Measurements from ENCODE around the gene NOMO2.
"Not testable (repeated sequence)": the region's sequence is repeated elsewhere in the genome, so short reads cannot be mapped to it uniquely, and the experiment has no call there.

NOMO2 gene, protein sequence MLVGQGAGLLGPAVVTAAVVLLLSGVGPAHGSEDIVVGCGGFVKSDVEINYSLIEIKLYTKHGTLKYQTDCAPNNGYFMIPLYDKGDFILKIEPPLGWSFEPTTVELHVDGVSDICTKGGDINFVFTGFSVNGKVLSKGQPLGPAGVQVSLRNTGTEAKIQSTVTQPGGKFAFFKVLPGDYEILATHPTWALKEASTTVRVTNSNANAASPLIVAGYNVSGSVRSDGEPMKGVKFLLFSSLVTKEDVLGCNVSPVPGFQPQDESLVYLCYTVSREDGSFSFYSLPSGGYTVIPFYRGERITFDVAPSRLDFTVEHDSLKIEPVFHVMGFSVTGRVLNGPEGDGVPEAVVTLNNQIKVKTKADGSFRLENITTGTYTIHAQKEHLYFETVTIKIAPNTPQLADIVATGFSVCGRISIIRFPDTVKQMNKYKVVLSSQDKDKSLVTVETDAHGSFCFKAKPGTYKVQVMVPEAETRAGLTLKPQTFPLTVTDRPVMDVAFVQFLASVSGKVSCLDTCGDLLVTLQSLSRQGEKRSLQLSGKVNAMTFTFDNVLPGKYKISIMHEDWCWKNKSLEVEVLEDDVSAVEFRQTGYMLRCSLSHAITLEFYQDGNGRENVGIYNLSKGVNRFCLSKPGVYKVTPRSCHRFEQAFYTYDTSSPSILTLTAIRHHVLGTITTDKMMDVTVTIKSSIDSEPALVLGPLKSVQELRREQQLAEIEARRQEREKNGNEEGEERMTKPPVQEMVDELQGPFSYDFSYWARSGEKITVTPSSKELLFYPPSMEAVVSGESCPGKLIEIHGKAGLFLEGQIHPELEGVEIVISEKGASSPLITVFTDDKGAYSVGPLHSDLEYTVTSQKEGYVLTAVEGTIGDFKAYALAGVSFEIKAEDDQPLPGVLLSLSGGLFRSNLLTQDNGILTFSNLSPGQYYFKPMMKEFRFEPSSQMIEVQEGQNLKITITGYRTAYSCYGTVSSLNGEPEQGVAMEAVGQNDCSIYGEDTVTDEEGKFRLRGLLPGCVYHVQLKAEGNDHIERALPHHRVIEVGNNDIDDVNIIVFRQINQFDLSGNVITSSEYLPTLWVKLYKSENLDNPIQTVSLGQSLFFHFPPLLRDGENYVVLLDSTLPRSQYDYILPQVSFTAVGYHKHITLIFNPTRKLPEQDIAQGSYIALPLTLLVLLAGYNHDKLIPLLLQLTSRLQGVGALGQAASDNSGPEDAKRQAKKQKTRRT

DNA sequence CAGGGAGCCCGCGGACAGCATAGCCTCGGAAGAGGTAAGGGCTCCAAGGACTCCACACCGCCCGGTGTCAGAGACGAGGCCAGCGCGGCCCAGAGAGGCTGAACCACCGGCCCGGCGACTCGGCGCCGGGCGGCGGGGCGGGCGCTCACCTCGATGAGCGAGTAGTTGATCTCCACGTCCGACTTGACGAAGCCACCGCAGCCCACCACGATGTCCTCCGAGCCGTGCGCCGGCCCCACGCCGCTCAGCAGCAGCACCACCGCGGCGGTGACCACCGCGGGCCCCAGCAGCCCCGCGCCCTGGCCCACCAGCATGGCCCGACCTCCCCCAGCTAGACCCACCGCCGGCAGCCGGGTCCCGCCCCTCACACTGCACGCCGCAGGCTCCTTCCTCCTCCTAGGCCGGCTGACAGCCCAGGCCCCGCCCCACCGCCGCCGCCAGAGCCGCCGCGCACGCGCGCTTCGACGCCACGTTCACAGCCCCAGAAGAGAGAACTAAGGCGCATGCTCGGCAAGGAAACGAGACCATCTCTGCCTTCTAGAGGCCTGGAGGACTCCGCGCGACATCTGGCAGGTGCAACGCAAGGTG, at the start of gene NOMO2:
Gene NOMO2, minus strand, starts transcription at position 371 of the 588 bp plus-strand sequence. Its CDS starts 57 bp downstream, at position 314.
- peak; percentile 65 to 91 (median 79) for DNase-seq (ENCODE audit: low read depth in 3 of 3)

DNA sequence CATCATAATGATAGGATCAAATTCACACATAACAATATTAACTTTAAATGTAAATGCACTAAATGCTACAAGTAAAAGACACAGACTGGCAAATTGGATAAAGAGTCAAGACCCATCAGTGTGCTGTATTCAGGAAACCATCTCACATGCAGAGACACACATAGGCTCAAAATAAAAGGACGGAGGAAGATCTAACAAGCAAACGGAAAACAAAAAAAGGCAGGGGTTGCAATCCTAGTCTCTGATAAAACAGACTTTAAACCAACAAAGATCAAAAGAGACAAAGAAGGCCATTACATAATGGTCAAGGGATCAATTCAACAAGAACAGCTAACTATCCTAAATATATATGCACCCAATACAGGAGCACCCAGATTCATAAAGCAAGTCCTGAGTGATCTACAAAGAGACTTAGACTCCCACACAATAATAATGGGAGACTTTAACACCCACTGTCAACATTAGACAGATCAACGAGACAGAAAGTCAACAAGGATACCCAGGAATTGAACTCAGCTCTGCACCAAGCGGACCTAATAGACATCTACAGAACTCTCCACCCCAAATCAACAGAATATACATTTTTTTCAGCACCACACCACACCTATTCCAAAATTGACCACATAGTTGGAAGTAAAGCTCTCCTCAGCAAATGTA, 48.4 kb upstream of the NOMO2 start:
- not testable (repeated sequence) for DNase-seq (ENCODE audit: low read depth in 3 of 3)

DNA sequence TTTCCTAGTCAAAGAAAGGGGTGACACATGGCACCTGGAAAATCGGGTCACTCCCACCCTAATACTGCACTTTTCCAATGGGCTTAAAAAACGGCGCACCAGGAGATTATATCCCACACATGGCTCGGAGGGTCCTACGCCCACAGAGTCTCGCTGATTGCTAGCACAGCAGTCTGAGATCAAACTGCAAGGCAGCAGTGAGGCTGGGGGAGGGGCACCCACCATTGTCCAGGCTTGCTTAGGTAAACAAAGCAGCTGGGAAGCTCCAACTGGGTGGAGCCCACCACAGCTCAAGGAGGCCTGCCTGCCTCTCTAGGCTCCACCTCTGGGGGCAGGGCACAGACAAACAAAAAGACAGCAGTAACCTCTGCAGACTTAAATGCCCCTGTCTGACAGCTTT, 46.4 kb upstream of the NOMO2 start:
- DNase-seq (ENCODE audit: low read depth in 3 of 3), result not testable (repeated sequence)

DNA sequence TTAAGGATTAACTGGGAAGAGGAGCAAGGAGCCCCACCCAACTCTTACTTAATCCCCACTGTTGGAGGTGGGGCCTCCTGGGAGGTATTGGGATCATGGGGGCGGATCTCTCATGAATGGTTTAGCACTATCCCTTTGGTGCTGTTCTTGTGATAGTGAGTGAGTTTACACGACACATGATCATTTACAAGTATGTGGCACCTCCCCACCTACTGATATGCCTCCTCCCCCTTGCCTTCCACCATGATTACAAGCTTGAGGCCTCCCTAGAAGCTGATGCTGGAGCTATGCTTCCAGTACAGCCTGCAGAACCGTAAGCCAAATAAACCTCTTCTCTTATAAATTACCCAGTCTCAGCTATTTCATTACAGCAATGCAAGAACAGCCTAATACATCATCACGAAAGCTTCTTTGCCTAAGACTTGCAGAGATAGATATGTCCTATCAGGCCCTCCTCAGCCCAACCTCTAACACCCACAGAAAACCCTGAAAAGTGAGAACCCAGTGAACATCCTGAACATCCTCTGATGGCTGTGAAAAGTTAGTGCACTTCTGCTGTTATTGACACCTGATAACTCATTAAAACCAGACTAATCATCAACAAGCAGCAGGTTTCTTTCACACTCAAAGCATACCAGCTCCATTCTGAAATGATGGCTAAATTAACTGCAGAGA, 41.8 kb upstream of the NOMO2 start:
- DNase-seq (ENCODE audit: low read depth in 3 of 3), result not testable (repeated sequence)

DNA sequence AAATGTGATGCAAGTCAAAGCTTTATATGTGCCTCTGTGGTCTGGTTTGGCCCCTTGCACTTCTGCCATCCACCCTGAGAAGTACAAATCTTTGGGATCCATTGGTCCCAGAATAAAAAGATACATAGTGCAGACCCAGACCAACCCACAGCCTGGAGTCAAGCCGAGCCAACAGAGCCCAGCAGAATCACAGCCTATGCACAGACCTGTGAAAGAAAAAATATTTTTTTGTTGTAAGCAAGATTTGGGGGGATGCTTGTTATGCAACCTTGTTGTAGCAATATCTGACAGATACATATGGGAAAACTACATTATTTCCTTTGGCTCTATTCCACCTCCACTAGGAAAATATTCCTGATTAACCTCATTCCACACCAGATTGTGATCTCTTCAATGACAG, 36.7 kb upstream of the NOMO2 start:
- not testable (repeated sequence) for DNase-seq (ENCODE audit: low read depth in 3 of 3)

DNA sequence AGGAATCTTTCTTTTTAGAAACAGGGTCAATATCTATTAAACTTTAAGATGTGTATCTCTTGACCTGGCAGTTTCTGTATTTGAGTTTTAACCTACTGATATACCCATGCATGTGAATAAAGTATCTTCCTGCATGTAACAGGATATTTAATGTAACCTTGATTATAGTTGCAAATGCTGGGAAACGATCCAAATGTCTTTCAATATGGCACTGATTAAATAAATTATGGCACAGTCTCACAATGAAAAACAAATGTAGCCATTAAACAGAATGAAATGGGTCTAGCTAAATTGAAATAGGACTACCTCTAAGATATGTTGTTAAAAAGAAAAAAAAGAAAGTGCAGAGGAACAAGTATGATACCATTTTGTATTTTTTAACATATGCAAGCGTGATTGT, 35.8 kb upstream of the NOMO2 start:
- DNase-seq (ENCODE audit: low read depth in 3 of 3), result not testable (repeated sequence)

DNA sequence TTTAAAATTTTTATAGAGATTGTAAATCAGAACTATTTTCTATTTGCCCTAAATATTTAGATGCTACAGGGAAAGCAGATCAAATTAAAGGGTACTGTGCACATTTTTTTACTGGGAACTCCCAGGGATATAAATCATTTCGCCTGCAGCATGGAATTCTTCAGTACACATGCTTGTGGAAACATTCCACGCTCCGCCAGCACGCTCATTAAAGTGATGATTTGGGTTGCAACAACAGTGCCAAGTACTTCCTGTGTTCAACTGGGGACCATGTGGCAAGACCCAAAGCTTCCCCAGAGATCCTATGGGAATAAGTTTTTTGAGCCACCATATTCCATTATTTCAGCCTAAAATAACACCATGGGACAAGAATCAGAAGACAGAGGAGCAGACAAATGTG, 35.4 kb upstream of the NOMO2 start:
- not testable (repeated sequence) for DNase-seq (ENCODE audit: low read depth in 3 of 3)

DNA sequence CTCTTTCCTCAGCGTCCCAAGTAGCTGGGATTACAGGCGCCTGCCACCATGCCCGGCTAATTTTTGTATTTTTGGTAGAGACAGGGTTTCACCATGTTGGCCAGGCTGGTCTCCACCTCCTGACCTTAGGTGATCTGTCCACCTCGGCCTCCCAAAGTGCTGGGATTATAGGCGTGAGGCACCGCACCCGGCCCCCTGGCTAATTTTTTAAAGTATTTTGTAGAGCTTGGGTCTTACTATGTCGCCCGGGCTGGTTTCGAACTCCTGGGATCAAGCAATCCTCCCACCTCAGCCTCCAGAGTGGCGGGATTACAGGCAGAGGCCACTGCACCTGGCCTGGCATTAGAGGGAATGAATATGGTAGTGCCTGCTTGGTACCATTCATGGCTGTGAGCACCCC, 33.9 kb upstream of the NOMO2 start:
- DNase-seq (ENCODE audit: low read depth in 3 of 3), result not testable (repeated sequence)

DNA sequence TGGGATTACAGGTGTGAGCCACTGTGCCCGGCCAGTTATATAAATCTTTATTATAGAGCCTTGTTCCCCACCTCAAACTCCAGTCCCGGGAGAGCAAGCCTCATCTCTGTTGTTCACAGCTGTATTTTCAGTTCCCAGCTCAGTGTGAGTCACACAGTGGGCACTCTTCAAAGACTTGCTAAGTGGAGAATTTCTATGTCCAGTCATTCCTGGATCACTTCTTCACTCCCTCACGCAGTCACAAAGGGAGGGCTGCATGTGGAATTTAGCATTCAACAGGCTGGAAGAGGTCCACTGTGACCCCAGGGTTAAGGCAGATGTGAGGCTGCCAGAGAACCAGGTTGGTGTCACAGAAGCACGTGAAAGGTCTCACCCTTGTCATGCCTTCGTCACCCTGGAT, 33.0 kb upstream of the NOMO2 start:
- peak in 1 of 3 donors; percentile 5 for DNase-seq (ENCODE audit: low read depth in 3 of 3)

DNA sequence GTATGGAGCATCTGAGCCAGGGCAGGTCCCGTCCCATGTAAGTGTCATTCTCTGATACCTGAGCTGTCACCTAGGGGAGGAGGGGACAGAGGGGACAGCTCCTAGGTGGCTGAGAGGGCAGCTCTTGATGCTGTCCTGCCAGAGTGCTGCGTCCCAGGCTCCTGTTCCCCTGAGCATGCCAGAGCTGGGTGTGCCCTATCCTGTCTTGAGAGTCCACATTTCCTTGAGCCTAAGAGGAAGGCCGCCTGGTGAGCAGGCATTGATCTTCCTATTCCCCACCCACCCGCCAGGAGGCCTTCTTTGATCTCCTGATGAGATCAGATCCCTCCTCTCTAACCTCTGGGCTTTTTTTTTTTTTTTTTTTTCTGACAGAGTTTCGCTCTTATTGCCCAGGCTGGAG, 32.0 kb upstream of the NOMO2 start:
- DNase-seq (ENCODE audit: low read depth in 3 of 3), result not testable (repeated sequence)

DNA sequence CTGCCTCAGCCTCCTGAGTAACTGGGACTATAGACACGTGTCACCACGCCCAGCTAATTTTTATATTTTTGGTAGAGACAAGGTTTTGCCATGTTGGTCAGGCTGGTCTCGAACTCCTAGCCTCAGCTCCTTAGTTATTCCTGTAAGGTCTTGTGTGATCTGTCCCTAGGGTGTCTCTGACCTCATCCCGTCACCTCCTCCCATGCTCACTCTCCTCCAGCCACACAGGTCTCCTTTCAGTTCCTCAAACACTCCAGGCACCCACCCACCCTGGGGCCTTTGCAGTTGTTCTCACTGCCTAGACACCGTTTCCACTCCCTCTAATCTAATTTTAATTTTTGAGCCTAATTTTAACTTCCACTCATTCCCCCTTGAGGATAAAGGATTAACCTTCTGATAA, 31.1 kb upstream of the NOMO2 start:
- not testable (repeated sequence) for DNase-seq (ENCODE audit: low read depth in 3 of 3)

DNA sequence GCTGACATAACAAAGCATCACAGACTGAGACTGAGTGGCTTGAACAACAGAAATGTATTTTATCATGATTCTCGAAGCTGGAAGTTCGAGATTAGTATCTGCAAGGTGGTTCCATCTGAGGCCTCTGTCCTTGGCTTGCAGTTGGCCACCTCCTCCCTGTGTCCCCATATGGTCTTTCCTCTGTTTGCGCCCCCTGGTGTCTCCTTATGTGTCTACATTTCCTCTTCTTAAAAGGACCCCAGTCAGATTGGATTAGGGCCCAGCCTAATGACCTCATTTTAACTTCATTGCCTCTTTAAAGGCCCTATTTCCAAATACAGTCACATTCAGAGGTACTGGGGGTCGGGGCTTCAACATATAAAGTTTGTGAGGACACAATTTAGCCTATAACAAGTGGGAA, 30.0 kb upstream of the NOMO2 start:
- DNase-seq (ENCODE audit: low read depth in 3 of 3), result not testable (repeated sequence)

DNA sequence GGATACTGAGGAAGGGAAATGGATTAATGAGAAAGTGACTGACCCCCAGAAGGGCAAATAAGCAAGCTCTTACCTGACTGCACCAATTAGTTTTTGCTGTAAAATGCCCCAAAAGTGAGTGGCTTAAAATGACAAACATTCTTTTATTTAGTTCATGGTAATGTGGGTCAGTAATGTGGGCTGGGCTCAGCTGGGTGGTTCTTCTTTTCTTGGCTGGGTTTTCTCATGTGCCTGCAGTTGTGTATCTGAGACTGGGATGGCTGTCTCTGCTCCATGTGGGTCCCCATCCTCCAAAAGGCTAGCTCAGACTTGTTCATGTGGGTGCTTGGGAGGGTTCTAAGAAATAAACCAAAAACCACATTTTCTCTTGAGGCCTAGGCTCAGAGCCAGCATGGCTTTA, 29.5 kb upstream of the NOMO2 start:
- not testable (repeated sequence) for DNase-seq (ENCODE audit: low read depth in 3 of 3)

DNA sequence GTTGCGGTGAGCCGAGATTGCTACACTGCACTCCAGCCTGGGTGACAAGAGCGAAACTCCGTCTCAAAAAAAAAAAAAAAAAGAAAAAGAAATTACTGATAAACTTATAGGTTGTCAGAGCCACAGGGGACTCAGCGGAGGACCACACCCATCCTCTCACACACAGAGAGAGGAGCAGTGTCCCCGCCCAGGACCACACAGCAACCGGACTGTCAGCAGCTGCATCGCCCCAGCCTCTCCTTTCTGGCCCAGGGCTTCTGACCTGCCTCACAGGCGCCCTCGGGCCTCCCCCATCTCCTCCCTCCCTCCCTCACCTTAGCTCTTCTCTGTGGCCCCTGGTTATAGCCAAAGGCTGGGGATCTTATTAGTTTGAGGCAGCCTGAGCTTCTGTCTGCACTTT, 27.9 kb upstream of the NOMO2 start:
- DNase-seq (ENCODE audit: low read depth in 3 of 3), result not testable (repeated sequence)

DNA sequence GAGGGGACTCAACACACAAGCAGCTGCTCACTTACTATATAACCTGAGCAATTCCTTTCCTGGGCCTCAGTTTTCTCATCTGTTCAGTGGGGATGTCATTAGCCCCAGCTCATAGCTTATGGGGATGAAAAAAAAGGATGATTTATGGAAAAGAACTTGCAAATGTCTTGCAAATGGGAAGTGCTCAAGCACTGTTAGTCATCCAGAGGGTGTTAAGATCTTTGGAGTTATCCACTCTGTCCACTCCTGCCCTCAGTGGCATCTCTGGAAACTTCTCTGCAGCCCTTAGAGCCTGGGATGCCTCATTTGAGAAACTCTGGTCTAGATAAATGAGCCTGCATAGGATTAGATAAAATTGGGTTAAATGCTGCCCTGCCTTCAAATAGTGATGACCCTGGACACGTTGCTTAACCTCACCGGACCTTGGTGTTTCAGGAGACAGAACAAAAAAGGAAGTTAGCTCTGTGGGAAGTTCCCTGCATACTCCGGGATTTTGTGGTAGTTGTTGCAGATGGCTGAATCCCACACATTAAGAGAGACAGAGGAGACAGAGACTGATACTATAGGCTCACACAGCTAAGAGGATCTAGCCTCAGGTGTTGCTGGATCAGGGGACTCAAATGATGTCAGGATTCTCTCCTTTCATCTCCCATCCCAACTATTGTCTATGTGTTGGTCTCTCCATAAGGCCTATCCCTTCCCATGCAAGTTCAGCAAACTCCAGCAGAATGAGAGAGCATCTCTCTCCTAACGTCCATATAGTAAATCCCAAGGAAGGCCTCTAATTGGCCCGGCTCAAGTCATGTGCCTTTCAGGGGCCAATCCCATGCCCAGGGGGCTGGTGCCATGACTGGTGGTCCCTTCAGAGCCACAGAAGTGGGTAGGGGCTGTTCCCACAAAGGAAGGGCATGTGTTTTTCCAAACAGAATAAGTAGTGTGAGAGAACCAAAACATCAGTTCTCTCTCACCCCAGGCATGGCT, 25.0 kb upstream of the NOMO2 start:
- DNase-seq (ENCODE audit: low read depth in 3 of 3), result not testable (repeated sequence)

DNA sequence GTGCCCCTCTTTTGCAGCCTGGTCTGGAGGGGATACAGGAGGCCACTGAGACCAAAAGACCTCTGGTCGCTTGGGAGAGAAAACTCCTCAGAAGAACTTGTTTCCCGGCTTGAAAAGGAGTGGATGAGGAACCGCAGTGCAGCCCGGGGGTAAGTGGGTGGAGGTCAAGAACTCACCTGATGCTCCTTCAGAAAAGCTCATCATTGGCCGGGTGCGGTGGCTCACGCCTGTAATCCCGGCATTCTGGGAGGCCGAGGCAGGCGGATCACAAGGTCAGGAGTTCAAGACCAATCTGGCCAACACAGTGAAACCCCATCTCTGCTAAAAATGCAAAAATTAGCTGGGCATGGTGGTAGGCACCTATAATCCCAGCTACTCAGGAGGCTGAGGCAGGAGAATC, 23.9 kb upstream of the NOMO2 start:
- not testable (repeated sequence) for DNase-seq (ENCODE audit: low read depth in 3 of 3)

DNA sequence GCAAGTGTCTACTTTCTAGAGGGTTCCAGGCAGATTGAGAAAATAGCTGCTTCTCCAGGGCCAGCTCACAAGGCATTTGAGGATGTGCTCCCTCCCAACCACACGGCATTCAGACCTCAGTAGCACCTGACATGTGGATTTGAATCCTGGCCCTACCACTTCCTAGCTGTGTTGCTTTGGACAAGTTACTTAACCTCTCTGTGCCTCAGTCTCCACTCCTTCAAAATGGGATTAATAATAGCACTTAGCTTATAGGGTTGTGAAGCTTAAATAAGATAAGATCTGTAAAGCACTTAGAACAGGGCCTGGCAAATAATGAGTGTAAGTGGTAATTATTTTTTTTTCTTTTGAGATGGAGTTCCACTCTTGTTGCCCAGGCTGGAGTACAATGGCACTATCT, 21.0 kb upstream of the NOMO2 start:
- DNase-seq (ENCODE audit: low read depth in 3 of 3), result no peak

DNA sequence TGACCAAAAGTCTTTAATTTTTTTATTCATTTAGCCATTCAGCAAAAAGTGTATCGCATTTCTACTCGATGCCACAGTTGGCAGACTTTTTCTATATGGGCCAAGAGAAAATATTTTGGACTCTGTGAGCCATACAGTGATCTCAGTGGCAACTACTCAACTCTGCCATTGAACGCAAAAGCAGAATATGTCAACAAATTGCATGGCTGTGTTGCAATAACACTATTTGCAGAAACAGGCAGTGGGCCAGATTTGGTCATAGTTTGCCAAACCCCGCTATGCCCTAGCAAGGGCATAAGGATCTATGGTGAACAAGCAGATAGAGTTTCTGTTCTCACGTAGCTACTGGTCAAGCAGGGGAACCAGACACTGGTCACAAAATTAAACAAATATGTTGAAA, 18.5 kb upstream of the NOMO2 start:
- not testable (repeated sequence) for DNase-seq (ENCODE audit: low read depth in 3 of 3)

DNA sequence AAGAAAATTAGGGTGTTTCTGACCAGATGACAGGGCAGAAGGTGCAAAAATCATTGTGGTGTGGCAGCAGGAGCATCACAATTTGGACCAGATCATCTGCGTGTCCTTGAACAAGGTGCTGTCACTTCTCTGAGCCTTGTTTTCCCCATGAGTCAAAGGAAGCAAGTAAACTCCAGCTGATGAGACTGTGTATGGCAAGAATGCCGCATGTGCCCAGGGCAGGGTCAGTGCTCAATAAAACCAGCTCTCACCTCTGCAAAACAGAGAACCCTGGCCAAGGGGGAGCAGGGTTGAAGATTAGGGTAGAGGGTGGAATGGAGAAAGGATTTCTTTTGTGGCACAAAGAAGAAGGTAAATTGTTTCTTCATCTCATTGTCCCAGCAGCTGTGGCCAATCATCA, 17.4 kb upstream of the NOMO2 start:
- DNase-seq (ENCODE audit: low read depth in 3 of 3), result not testable (repeated sequence)
